ENCODE measurements around the gene SOX11.
"Not testable (repeated sequence)": the region's sequence is repeated elsewhere in the genome, so short reads cannot be mapped to it uniquely, and the experiment has no call there.

Gene SOX11

DNA sequence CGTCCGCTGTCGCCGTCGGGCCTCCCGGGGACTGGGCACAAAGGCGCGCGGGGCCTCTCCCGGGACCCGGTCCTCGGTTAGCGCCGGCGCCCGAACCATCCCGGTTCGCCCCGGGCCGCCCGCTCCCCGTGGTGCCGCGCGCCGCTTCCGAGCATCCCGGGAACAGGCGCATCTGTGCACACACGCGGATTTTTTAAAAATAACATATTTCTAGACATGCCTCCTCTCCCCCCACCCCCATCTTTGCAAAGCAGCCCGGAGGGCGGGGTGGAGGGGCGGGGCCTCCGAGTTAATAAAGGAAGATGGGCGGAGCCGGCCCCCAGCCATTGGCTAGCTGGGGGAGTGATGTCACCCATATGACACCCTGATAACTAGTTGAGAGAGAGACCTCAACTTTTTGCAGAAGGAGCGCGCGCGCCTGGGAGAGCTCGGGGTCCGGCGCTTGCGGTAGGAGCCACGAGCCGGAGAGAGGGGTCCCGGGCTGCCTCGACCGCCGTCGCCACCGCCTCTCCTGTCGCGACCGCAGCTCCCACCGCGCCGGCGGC is at the start of gene SOX11:
Gene SOX11, plus strand, starts transcription at position 400 of the 545 bp plus-strand sequence. CDS start 338 bp downstream, outside the sequence.
- DNase-seq = no peak

DNA sequence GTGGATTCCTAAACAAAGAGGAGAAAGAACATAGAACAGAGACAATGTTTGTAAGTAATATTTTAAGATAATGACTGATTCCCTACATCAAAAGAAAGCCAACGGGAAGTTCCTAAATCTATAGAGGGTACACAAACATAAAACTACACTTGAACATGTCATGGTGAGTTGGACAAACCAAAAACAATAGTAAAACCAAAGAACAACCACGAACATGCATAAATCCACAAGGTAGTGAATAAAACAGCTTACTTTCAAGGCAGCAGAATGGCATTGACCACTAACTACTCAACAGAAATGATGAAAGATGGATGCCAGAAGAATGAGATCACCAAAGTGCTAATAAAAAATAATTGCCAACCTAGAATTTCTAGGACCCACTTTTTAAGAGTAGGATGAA is 39.5 kb upstream of the SOX11 start:
- DNase-seq = not testable (repeated sequence)

- not testable (repeated sequence) for DNase-seq
Observed at GRCh38 chr2:5653756-5654155, 38.4 kb upstream of the SOX11 start.

DNA sequence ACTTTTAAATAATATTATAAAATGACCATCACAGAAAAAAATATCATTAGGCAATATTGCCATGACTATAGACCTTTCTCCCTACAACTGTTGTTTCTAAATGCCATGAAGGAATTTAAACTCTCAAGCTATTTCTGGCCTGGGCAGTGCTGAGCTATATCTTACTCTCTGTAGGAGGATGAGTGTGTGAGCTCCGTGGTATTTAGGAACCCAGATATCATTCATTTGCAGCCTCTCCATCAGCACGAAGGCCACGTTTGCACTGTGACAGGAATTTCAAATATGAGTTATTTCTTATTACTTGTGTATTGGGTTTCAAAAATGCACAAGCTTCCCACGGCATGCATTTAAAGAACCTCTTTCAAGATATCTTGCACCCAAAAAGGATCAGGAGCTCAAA is 35.0 kb upstream of the SOX11 start:
- no peak for DNase-seq

GRCh38 chr2:5660591-5660990 is 31.6 kb upstream of the SOX11 start:
- no peak for DNase-seq

GRCh38 chr2:5661362-5661761 is 30.8 kb upstream of the SOX11 start:
- no peak for DNase-seq

DNA sequence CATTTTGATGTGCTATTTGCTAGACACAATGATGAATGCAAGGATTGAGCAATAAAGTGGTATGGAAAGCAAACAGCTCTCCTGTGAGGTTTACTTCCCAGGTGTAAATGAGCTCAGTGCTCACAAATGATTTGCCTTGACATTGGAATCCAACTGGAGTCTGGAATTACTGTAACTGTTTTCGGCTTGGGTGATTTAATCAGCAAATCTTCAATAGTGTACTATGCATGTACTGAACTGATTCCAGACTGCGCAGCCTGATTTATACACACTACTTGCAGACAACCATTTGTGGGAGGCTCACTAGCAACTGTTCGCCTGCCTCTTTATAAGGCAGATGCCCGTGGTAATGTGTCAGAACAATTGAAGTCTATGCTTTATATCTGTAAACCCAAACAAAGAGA is 27.9 kb upstream of the SOX11 start:
- DNase-seq = no peak

- no peak for DNase-seq
Observed at GRCh38 chr2:5665066-5665465, 27.1 kb upstream of the SOX11 start.

DNA sequence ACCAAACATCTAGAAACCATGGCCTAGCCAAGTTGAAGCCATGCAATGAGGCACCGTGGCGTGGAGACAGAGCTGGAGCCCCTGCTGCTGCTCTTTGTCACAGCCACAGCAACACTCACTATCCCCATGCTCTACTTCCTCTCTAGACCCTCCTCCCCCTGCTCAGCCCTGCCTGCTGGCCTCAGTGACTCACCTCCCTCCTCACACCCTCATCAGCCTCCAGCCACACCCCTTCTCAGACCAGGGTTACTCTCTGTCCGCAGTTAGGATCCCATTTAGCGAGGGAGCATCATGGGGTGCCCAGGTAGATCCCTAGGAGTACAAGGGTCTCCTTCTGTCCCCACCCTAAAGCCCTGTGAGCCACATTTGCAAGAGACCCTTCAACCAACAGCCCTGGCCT is 25.4 kb upstream of the SOX11 start:
- DNase-seq = no peak

DNA sequence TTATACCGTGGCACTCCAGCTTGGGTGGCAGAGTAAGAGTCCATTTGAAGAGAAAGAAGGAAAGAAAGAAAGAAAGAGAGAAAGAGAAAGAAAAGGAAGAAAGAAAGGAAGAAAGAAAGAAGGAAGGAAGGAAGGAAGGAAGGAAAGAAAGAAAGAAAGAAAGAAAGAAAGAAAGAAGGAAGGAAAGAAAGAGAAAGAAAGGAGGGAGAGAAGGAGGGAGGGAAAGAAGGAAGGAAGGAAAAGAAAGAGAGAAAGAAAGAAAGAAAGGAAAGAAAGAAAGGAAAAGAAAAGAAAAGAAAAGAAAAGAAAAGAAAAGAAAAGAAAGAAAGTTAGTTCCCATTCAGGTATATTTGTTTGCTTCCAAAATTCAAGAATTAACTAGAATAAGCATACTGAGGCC is 24.5 kb upstream of the SOX11 start:
- not testable (repeated sequence) for DNase-seq

DNA sequence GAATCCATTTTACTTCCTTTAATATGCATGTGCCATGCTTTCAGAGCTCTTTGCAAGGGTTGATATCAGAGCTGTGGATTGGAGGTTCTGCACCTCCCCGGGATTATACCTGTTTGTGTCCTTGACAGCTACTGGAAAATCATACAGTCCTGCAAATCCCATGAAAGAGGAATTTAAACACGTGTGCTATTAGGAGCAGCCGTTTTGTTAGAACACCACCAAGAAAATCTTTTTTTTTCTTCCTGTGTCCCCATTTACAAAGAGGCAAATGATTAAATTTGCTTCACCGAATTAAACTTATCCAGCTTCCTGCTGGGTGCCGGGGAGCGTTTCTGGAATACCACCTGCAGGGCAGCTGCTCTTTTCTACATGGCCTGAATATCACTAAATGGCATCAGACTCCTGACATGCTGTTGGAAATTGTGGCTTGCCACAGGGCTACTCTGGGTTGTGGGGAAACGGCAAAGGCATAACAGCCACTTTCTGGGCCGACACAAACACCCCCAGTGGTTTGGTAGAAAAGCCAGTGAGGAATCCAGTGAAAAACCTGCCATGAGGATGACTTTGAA is 23.4 kb upstream of the SOX11 start:
- DNase-seq = no peak

- no peak for DNase-seq
Observed at GRCh38 chr2:5672749-5673144, 19.4 kb upstream of the SOX11 start.

- no peak for DNase-seq
Observed at GRCh38 chr2:5673145-5674025, 18.8 kb upstream of the SOX11 start.

- DNase-seq = no peak
Observed at GRCh38 chr2:5674026-5674340, 18.2 kb upstream of the SOX11 start.

DNA sequence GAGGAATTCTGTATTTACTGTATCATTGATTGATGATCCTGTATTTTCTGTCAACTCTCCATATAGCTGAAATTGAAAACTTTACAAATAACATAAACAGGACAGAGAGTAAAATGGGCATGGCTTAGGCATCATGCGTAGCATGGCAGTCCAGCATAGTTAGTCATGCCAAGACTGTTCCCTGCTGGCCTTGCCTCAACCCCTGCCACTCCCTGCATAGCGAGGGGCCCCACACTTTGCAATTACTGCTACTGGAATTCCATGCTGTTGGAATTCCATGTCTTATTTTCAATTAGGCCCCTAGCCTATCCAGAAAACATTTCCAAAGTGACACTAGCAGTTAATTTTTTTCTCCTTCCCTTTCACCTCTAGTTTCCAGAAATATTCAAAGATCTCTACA is 15.1 kb upstream of the SOX11 start:
- DNase-seq = no peak

GRCh38 chr2:5683471-5683870 is 8.7 kb upstream of the SOX11 start:
- no peak for DNase-seq

DNA sequence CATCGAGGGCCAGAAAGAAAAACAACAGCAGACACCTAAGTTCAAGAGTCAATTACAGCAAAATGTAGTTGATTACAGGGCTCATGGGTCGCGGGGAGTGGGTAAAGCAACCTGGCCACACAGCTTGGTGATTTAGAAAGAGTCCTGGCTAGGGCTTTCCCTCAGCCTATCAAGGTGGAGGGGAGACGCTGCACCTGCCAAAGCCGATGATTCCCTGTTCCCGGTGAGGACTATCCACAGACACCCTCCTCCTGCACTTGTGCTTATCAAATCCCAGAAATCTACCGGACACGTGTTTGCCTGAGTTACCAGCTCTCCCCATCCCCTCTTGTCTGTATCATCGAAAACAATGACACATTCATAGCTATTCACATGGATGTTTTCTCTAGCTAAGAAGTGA is 7.0 kb upstream of the SOX11 start:
- DNase-seq = no peak

GRCh38 chr2:5686068-5686467 is 6.1 kb upstream of the SOX11 start:
- no peak for DNase-seq

DNA sequence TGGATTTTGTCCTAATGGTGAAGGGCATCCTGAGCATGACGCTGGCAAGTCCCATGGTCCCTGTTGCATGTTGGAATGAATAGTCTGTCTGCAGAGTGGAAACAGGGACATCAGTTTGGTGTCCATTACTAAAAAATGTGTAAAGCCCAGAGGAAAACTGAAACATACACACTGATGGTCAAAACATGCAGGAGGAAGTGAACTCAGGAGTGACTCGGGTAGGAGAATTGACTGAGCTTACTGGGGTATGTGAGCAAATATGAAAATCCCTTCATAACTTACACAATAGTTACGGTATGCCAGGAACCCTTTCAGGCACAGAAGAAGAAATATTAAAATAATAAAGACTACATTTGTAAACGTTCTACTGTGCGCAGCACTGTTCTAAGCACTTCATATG is 5.6 kb upstream of the SOX11 start:
- no peak for DNase-seq

- no peak for DNase-seq
Observed at GRCh38 chr2:5689750-5690149, 2.4 kb upstream of the SOX11 start.

GRCh38 chr2:5690286-5690685 is 1.9 kb upstream of the SOX11 start:
- no peak for DNase-seq

GRCh38 chr2:5690718-5691220 is 1.4 kb upstream of the SOX11 start:
- DNase-seq = no peak

DNA sequence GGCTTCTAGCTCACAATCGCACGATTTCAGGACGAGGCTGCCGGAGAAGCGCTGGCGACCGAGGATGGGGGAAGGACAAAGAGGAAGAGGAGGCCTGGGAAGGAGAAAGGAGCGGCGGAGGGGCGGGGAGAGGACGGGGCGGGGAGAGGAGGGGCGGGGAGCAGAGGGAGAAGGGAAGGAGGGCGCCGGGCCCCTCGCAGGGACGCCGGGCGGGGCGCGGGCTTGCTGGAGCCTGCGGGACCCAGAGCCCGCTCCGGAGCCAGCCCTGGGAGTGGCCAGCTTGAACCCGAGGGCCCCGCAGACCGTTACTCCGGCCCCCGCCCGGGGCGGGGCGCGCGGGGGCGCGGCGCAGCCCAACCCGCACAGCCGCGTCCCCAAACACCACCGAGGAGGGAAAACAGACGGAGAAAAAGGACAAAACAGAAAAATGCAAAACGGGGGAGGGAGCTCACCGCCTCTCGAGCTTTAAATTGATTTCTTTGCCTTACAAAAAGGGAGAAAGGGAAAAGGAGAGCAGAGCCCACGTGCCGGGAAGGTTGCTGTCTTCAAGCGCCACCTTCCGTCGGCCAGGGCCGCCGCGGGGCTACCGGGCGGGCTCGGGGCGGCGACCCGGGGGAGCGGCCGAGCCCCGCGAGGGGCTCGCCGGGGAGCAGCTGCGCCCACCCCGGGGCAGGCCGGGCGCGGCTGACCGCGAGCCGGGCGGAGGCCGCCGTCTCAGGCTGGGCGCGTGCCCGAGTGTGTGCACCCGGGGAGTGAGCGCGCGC is 781 bp upstream of the SOX11 start:
- no peak for DNase-seq
